HEK293 (cell line): ENCODE results near the gene ZNF394.

ENCODE experiments used
- CTCF ChIA-PET: fragments of 350-600 bp; formaldehyde crosslinking; extraction: SDS; loops from one replicate; lab custom pipeline; 2021; ENCODE audit warnings: antibody characterized with exemption; lab: Yijun Ruan, JAX
- POLR2A ChIA-PET: fragments of 300-600 bp; formaldehyde crosslinking; extraction: SDS; loops from one replicate; lab custom pipeline; 2020; ENCODE audit warnings: antibody characterized with exemption, inconsistent platforms; lab: Yijun Ruan, JAX
- H3K27ac ChIP-seq: fragments of 200-500 bp; sonication (Bioruptor generic); 2 replicates; pipeline ENCODE4 v1.5.1; 2014; ENCODE audit warnings: low read depth, low read length, control low read depth, inconsistent platforms; ENCODE audit errors: extremely low read depth
- H3K36me3 ChIP-seq, 2 experiments: fragments of 200-500 bp in 1 of 2; sonication (Bioruptor generic) in 1 of 2; 1 replicate in 1 of 2; 2 replicates in 1 of 2; pipeline ENCODE4 v1.5.1; 2014 to 2017; ENCODE audit warnings: inconsistent platforms in 2 of 2, low read length in 2 of 2; ENCODE audit not compliant: control insufficient read depth in 2 of 2, insufficient read depth in 1 of 2
- H3K4me1 ChIP-seq: fragments of 200-500 bp; sonication (Bioruptor generic); 2 replicates; pipeline ENCODE4 v1.5.1; 2014; ENCODE audit warnings: mild to moderate bottlenecking, low read length, inconsistent platforms; ENCODE audit not compliant: control insufficient read depth, insufficient read depth
- H3K4me3 ChIP-seq: 2 replicates; pipeline ENCODE4 v1.5.1; 2011; ENCODE audit warnings: low read depth, mild to moderate bottlenecking, control low read depth, low read length, moderate library complexity
- H3K9me3 ChIP-seq: fragments of 200-500 bp; sonication (Bioruptor generic); 2 replicates; pipeline ENCODE4 v1.5.1; 2014; ENCODE audit warnings: low read depth, low read length, inconsistent platforms; ENCODE audit not compliant: control insufficient read depth, insufficient read depth
- GLIS1 ChIP-seq: fragments of 450-650 bp; formaldehyde crosslinking; IDR thresholded peaks from 2 replicates; pipeline ENCODE4 v1.5.1; 2016; ENCODE audit warnings: missing biosample characterization, missing genetic modification characterization
- HOXC10 ChIP-seq: sonication (generic); formaldehyde crosslinking; IDR thresholded peaks from 2 replicates; pipeline ENCODE4 v1.8.1; 2023; ENCODE audit warnings: mild to moderate bottlenecking, missing genetic modification reagents
- HOXD13 ChIP-seq: sonication (generic); formaldehyde crosslinking; IDR thresholded peaks from 2 replicates; pipeline ENCODE4 v1.8.0; 2022; ENCODE audit warnings: missing genetic modification reagents, borderline replicate concordance
- KLF17 ChIP-seq: fragments of 450-650 bp; formaldehyde crosslinking; IDR thresholded peaks from 2 replicates; pipeline ENCODE4 v1.5.1; 2016; ENCODE audit warnings: missing biosample characterization, missing genetic modification characterization
- PBX3 ChIP-seq: sonication (generic); formaldehyde crosslinking; IDR thresholded peaks from 2 replicates; pipeline ENCODE4 v1.8.1; 2022; ENCODE audit warnings: mild to moderate bottlenecking, moderate library complexity, missing genetic modification reagents
- RBAK ChIP-seq: fragments of 450-650 bp; formaldehyde crosslinking; IDR thresholded peaks from 2 replicates; pipeline ENCODE4 v1.5.1; 2016; ENCODE audit warnings: missing biosample characterization, missing genetic modification characterization
- SALL2 ChIP-seq: fragments of 450-650 bp; formaldehyde crosslinking; IDR thresholded peaks from 2 replicates; pipeline ENCODE4 v1.5.0; 2017; ENCODE audit warnings: missing biosample characterization, mild to moderate bottlenecking, missing genetic modification characterization, borderline replicate concordance
- SP3 ChIP-seq: fragments of 450-650 bp; formaldehyde crosslinking; IDR thresholded peaks from 2 replicates; pipeline ENCODE4 v1.5.1; 2016; ENCODE audit warnings: missing biosample characterization, missing genetic modification characterization
- YY1 ChIP-seq: fragments of 450-650 bp; formaldehyde crosslinking; IDR thresholded peaks from 2 replicates; pipeline ENCODE4 v1.5.1; 2018; ENCODE audit warnings: missing biosample characterization, missing genetic modification characterization
- ZBTB11 ChIP-seq: fragments of 450-650 bp; formaldehyde crosslinking; conservative IDR thresholded peaks from 2 replicates; pipeline ENCODE4 v1.5.1; 2016; ENCODE audit warnings: low read depth, missing biosample characterization, missing genetic modification characterization
- ZBTB17 ChIP-seq: fragments of 450-650 bp; formaldehyde crosslinking; IDR thresholded peaks from 2 replicates; pipeline ENCODE4 v1.5.1; 2016; ENCODE audit warnings: missing biosample characterization, missing genetic modification characterization
- ZEB2 ChIP-seq: fragments of 450-650 bp; formaldehyde crosslinking; IDR thresholded peaks from 2 replicates; pipeline ENCODE4 v1.5.1; 2016; ENCODE audit warnings: missing biosample characterization, missing genetic modification characterization
- ZIC2 ChIP-seq: fragments of 450-650 bp; formaldehyde crosslinking; IDR thresholded peaks from 2 replicates; pipeline ENCODE4 v1.5.1; 2016; ENCODE audit warnings: missing biosample characterization, missing genetic modification characterization
- ZNF133 ChIP-seq: fragments of 450-650 bp; formaldehyde crosslinking; IDR thresholded peaks from 2 replicates; pipeline ENCODE4 v1.5.1; 2016; ENCODE audit warnings: missing biosample characterization, missing genetic modification characterization
- ZNF2 ChIP-seq: fragments of 450-650 bp; formaldehyde crosslinking; IDR thresholded peaks from 2 replicates; pipeline ENCODE4 v1.5.1; 2016; ENCODE audit warnings: missing biosample characterization, missing genetic modification characterization
- ZNF211 ChIP-seq: fragments of 450-650 bp; formaldehyde crosslinking; IDR thresholded peaks from 2 replicates; pipeline ENCODE4 v1.5.1; 2016; ENCODE audit warnings: low read depth, missing biosample characterization, missing genetic modification characterization
- ZNF292 ChIP-seq: fragments of 450-650 bp; formaldehyde crosslinking; IDR thresholded peaks from 2 replicates; pipeline ENCODE4 v1.5.1; 2016; ENCODE audit warnings: low read depth, missing biosample characterization, missing genetic modification characterization, borderline replicate concordance
- ZNF391 ChIP-seq: fragments of 450-650 bp; formaldehyde crosslinking; IDR thresholded peaks from 2 replicates; pipeline ENCODE4 v1.5.1; 2016; ENCODE audit warnings: low read depth, missing biosample characterization, missing genetic modification characterization, borderline replicate concordance
- ZNF600 ChIP-seq: fragments of 450-650 bp; formaldehyde crosslinking; IDR thresholded peaks from 2 replicates; pipeline ENCODE4 v1.5.1; 2016; ENCODE audit warnings: missing biosample characterization, missing genetic modification characterization
- ZNF621 ChIP-seq: fragments of 450-650 bp; formaldehyde crosslinking; IDR thresholded peaks from 2 replicates; pipeline ENCODE4 v1.5.1; 2017; ENCODE audit warnings: missing biosample characterization, missing genetic modification characterization
- ZNF843 ChIP-seq: fragments of 450-650 bp; formaldehyde crosslinking; IDR thresholded peaks from 2 replicates; pipeline ENCODE4 v1.5.1; 2016; ENCODE audit warnings: missing biosample characterization, missing genetic modification characterization
- TF ChIP-seq, protein P1 (sequence below): fragments of 450-650 bp; formaldehyde crosslinking; IDR thresholded peaks from 2 replicates; pipeline ENCODE4 v1.5.1; 2017; ENCODE audit warnings: missing biosample characterization, missing genetic modification characterization
- TF ChIP-seq, protein P2 (sequence below): fragments of 450-650 bp; IDR thresholded peaks from 2 replicates; pipeline ENCODE4 v1.5.1; 2018; ENCODE audit warnings: missing biosample characterization, mild to moderate bottlenecking, missing genetic modification characterization
- TF ChIP-seq, protein P3 (sequence below): fragments of 450-650 bp; formaldehyde crosslinking; IDR thresholded peaks from 2 replicates; pipeline ENCODE4; 2016; ENCODE audit warnings: missing biosample characterization, missing genetic modification characterization

The ZNF394 gene

GRCh38 chr7:99498546-99498944 lies 1.5 kb downstream of the ZNF394 start:
- H3K27ac ChIP-seq: no peak overlapping the region; the same call in 1 of the 2 replicates

DNA sequence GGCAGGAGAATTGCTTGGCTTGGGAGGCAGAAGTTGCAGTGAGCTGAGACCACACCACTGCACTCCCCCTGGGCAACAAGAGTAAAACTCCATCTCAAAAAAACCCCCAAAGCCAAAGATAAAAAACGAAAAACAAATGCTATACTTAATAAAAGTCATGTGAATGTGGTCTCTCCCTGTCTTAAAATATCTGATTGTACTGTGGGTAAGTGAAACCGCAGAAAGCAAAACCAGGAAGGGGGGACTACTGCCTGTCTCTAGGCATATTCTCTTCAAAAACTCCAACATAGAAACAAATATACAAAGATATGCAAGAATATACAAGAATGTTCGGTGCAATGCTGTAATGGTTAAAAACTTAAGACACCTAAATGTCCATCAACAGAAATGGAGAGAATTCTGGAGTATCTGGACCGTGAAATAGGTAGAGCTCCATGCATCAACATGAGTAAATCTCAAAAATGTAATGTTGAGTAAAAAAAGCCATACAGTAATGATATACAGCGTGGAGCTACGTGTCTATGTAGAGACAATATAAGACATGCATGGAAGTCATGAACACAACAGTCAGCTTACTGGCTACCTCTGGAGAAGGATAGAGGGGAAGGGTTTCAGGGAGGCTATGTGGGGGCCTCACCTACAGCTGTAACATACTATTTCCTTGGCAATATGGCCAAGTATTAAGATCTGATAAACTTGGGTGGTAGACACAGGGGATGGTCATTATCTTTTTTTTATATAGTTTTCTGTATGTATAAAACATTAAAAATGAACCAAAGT lies 2.1 kb downstream of the ZNF394 start:
- H3K4me3 ChIP-seq: peak overlapping the region; percentile 93
- CTCF ChIA-PET: interaction anchor here (0.6 to 0.8 kb wide), 2 partner anchors 65 to 368 kb away, joined by 3 read pairs; no protein-coding TSS in a partner anchor
- H3K9me3 ChIP-seq: no peaks in the 10 kb centered on the region
- POLR2A ChIA-PET: no interaction called here
- H3K4me1 ChIP-seq: no peaks in the 10 kb centered on the region
- peaks cover 9 to 35% of the 10 kb centered on the region in 2 experiments; a peak in 2 of 3 replicates for H3K36me3 ChIP-seq
- no peak overlapping the region for H3K27ac ChIP-seq
- TF ChIP-seq, protein P1, sequence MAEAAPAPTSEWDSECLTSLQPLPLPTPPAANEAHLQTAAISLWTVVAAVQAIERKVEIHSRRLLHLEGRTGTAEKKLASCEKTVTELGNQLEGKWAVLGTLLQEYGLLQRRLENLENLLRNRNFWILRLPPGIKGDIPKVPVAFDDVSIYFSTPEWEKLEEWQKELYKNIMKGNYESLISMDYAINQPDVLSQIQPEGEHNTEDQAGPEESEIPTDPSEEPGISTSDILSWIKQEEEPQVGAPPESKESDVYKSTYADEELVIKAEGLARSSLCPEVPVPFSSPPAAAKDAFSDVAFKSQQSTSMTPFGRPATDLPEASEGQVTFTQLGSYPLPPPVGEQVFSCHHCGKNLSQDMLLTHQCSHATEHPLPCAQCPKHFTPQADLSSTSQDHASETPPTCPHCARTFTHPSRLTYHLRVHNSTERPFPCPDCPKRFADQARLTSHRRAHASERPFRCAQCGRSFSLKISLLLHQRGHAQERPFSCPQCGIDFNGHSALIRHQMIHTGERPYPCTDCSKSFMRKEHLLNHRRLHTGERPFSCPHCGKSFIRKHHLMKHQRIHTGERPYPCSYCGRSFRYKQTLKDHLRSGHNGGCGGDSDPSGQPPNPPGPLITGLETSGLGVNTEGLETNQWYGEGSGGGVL (tag by site-specific recombination): no peak
- TF ChIP-seq ZEB2 (tag by site-specific recombination) (no peak), KLF17 (no peak), SP3 (no peak), HOXD13 (CRISPR knock-in tag) (no peak), ZNF843 (tag by site-specific recombination) (no peak), ZNF621 (no peak), PBX3 (no peak), ZIC2 (no peak), ZNF133 (tag by site-specific recombination) (no peak), ZBTB11 (tag by site-specific recombination) (no peak), ZNF292 (tag by site-specific recombination) (no peak), GLIS1 (tag by site-specific recombination) (no peak), ZNF391 (tag by site-specific recombination) (no peak), SALL2 (no peak), HOXC10 (CRISPR knock-in tag) (no peak), ZNF211 (tag by site-specific recombination) (no peak), RBAK (tag by site-specific recombination) (no peak)
- TF ChIP-seq, protein P2, sequence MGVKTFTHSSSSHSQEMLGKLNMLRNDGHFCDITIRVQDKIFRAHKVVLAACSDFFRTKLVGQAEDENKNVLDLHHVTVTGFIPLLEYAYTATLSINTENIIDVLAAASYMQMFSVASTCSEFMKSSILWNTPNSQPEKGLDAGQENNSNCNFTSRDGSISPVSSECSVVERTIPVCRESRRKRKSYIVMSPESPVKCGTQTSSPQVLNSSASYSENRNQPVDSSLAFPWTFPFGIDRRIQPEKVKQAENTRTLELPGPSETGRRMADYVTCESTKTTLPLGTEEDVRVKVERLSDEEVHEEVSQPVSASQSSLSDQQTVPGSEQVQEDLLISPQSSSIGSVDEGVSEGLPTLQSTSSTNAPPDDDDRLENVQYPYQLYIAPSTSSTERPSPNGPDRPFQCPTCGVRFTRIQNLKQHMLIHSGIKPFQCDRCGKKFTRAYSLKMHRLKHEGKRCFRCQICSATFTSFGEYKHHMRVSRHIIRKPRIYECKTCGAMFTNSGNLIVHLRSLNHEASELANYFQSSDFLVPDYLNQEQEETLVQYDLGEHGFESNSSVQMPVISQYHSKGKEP: no peak
- TF ChIP-seq, protein P3, sequence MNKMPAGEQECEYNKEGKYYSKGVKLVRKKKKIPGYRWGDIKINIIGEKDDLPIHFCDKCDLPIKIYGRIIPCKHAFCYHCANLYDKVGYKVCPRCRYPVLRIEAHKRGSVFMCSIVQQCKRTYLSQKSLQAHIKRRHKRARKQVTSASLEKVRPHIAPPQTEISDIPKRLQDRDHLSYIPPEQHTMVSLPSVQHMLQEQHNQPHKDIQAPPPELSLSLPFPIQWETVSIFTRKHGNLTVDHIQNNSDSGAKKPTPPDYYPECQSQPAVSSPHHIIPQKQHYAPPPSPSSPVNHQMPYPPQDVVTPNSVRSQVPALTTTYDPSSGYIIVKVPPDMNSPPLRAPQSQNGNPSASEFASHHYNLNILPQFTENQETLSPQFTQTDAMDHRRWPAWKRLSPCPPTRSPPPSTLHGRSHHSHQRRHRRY (tag by site-specific recombination): no peak
- TF ChIP-seq, all 188 proteins: peak for 0

More at GRCh38 chr7:99498546-99498944, 1.5 kb downstream of the ZNF394 start:
- CTCF ChIA-PET: no interaction called here
- peak; percentile 36; the same call in 1 of the 2 replicates for TF ChIP-seq ZNF600 (tag by site-specific recombination)
- TF ChIP-seq ZNF2: no peak
- no peak for TF ChIP-seq YY1 (tag by site-specific recombination)
- peak; percentile 61 for TF ChIP-seq ZBTB17 (tag by site-specific recombination)
- Histone ChIP-seq H3K36me3 (peaks cover 9 to 30% of the 10 kb centered on the region in 2 experiments; a peak in 2 of 3 replicates), H3K4me3 (peak overlapping the region; percentile 93), H3K9me3 (no peaks in the 10 kb centered on the region), H3K4me1 (no peaks in the 10 kb centered on the region)
- POLR2A ChIA-PET: no interaction called here
